Smooth muscle cell (in vitro differentiated cells): ENCODE results near the gene GDA. TPM values are rescaled to one million over a fixed set of nuclear protein-coding genes. Genes with fewer than 3 reads are reported as not detected.

ENCODE experiments used
- DNase-seq: peaks from one replicate; lab custom pipeline; 2025; ENCODE audit not compliant: unreplicated experiment; lab: John Stamatoyannopoulos, UW
- H2AFZ ChIP-seq: fragments of 200-600 bp; sonication (generic); 2 replicates; pipeline ENCODE4 v1.6.0; 2016; ENCODE audit warnings: antibody characterized with exemption, low read depth, mild to moderate bottlenecking
- H3F3A ChIP-seq: fragments of 200-600 bp; sonication (generic); 2 replicates; pipeline ENCODE4 v1.6.0; 2017; ENCODE audit warnings: antibody characterized with exemption, low read depth
- H3K27ac ChIP-seq: fragments of 200-600 bp; sonication (generic); 2 replicates; pipeline ENCODE4 v1.5.1; 2016; ENCODE audit warnings: low read depth, mild to moderate bottlenecking
- H3K27me3 ChIP-seq: fragments of 200-600 bp; sonication (generic); 2 replicates; pipeline ENCODE4 v1.6.1; 2016; ENCODE audit warnings: low read depth, mild to moderate bottlenecking
- H3K36me3 ChIP-seq: fragments of 200-600 bp; sonication (generic); 2 replicates; pipeline ENCODE4 v1.5.1; 2016; ENCODE audit warnings: low read depth
- H3K4me1 ChIP-seq: fragments of 200-600 bp; sonication (generic); 2 replicates; pipeline ENCODE4 v1.5.1; 2016; ENCODE audit warnings: low read depth
- H3K4me2 ChIP-seq: fragments of 200-600 bp; sonication (generic); 2 replicates; pipeline ENCODE4 v1.6.0; 2016; ENCODE audit warnings: mild to moderate bottlenecking
- H3K4me3 ChIP-seq: fragments of 200-600 bp; sonication (generic); 2 replicates; pipeline ENCODE4 v1.5.1; 2016; ENCODE audit warnings: mild to moderate bottlenecking
- H3K79me2 ChIP-seq: fragments of 200-600 bp; sonication (generic); 2 replicates; pipeline ENCODE4 v1.6.0; 2016; ENCODE audit warnings: low read depth, mild to moderate bottlenecking
- H3K9ac ChIP-seq: fragments of 200-600 bp; sonication (generic); 2 replicates; pipeline ENCODE4 v1.6.0; 2016; ENCODE audit warnings: low read depth
- H3K9me3 ChIP-seq: fragments of 200-600 bp; sonication (generic); replicated peaks from 2 replicates; pipeline ENCODE4 v1.5.1; 2016; ENCODE audit warnings: low read depth
- H4K20me1 ChIP-seq: fragments of 200-600 bp; sonication (generic); 2 replicates; pipeline ENCODE4 v1.6.0; 2016; ENCODE audit warnings: low read depth
- CTCF ChIP-seq: fragments of 200-600 bp; sonication (generic); IDR thresholded peaks from 2 replicates; pipeline ENCODE4 v1.5.1; 2017; ENCODE audit warnings: borderline replicate concordance, mild to moderate bottlenecking, antibody characterized with exemption; ENCODE audit not compliant: insufficient read depth, poor library complexity, severe bottlenecking
- WGBS: methylation state at CpG from one replicate; pipeline ENCODE4 v1.1.7; 2016; ENCODE audit warnings: low lambda C conversion rate; 5-methylcytosine and 5-hydroxymethylcytosine counted together
- polyA plus RNA-seq: library from polyadenylated mRNA; unstranded; fragments of >200 nt; fragmentation: Nextera tagmentation; extraction: Ambion mirVana; gene quantifications from 2 replicates; pipeline ENCODE4 v1.2.1, GENCODE V29; 2016
- small RNA-seq: library from RNA; depleted of rRNA; stranded (forward); fragments of <200 nt; gene quantifications from one replicate; pipeline ENCODE3, GENCODE V24; 2014
- total RNA-seq: library from RNA; depleted of rRNA; stranded (reverse); fragments of >200 nt; gene quantifications from 2 replicates; pipeline ENCODE4 v1.2.3, GENCODE V29; 2014

The GDA gene
- total and polyA plus RNA-seq, 2 experiments from 2014 or later, result 1.4 to 10.3 TPM

- Histone ChIP-seq H3K4me3 (no peak overlapping the region), H3K4me1 (no peaks in the 10 kb centered on the region), H2AFZ (no peak overlapping the region), H3F3A (no peaks in the 10 kb centered on the region), H3K27me3 (no peaks in the 10 kb centered on the region), H3K79me2 (no peaks in the 10 kb centered on the region), H3K36me3 (no peaks in the 10 kb centered on the region), H3K9ac (no peak overlapping the region), H3K27ac (no peak overlapping the region), H4K20me1 (no peaks in the 10 kb centered on the region), H3K9me3 (no peaks in the 10 kb centered on the region), H3K4me2 (no peak overlapping the region)
- 91% methylated on average over 8 of the region's 8 CpGs for WGBS
- TF ChIP-seq CTCF, result no peak
- no peak for DNase-seq
These were observed 149.9 kb downstream of the GDA start for GRCh38 chr9:72299017-72299603.

GRCh38 chr9:72300873-72301272 is 151.6 kb downstream of the GDA start:
- TF ChIP-seq CTCF, result no peak
- Histone ChIP-seq H3K79me2 (no peaks in the 10 kb centered on the region), H2AFZ (no peak overlapping the region), H3K9ac (no peak overlapping the region), H3F3A (no peaks in the 10 kb centered on the region), H3K4me1 (peaks cover 4% of the 10 kb centered on the region), H3K27ac (no peak overlapping the region), H3K9me3 (no peaks in the 10 kb centered on the region), H3K4me3 (no peak overlapping the region), H4K20me1 (no peaks in the 10 kb centered on the region), H3K36me3 (no peaks in the 10 kb centered on the region), H3K4me2 (no peak overlapping the region), H3K27me3 (no peaks in the 10 kb centered on the region)
- no peak for DNase-seq
- 94% methylated on average over 4 of the region's 4 CpGs for WGBS

Small RNAs within 50 kb of the gene (small RNA-seq; reads per million reads assigned to genes)
- not detected for gene RNA5SP285

Other genes with a start within 250 kb of the GDA start
- 26.7 and 41.1 TPM in 2 replicates for gene ABHD17B, start 238.2 kb upstream of the GDA start, total RNA-seq
- gene ABHD17B, start 238.2 kb upstream of the GDA start, polyA plus RNA-seq, result 14.1 and 20.6 TPM in 2 replicates
- gene C9orf85, start 237.8 kb upstream of the GDA start, total RNA-seq, result 9.1 and 10.2 TPM in 2 replicates
- gene C9orf85, start 237.8 kb upstream of the GDA start, polyA plus RNA-seq, result 11.8 and 14.1 TPM in 2 replicates
- not detected in 2 replicates for gene C9orf57, start 88.8 kb upstream of the GDA start, total RNA-seq
- not detected in 2 replicates for gene C9orf57, start 88.8 kb upstream of the GDA start, polyA plus RNA-seq
- 244 and 251 TPM in 2 replicates for gene ZFAND5, start 215.8 kb downstream of the GDA start, total RNA-seq
- 163 and 186 TPM in 2 replicates for gene ZFAND5, start 215.8 kb downstream of the GDA start, polyA plus RNA-seq